H1 (cell line): ENCODE measurements around the gene ENAH. TPM values are rescaled to one million over a fixed set of nuclear protein-coding genes. Genes with fewer than 3 reads are reported as not detected.

Experiments
- ASH2L ChIP-seq: fragments of 200-600, 300-600 bp; sonication (generic); IDR thresholded peaks from one replicate; pipeline ENCODE4 v1.7.1; 2017; ENCODE audit warnings: low read length
- EP300 ChIP-seq, 2 experiments: IDR thresholded peaks; 1 replicate in 1 of 2; 2 replicates in 1 of 2; pipeline ENCODE4 v1.6.1; 2011 to 2012; ENCODE audit warnings: low read depth in 2 of 2, low read length in 2 of 2, mild to moderate bottlenecking in 2 of 2, borderline replicate concordance in 1 of 2, inconsistent platforms in 1 of 2, moderate library complexity in 1 of 2
- KDM5A ChIP-seq: fragments of 200-600 bp; IDR thresholded peaks from 2 replicates; pipeline ENCODE4 v1.7.1; 2012; ENCODE audit warnings: mild to moderate bottlenecking, low read length, inconsistent platforms, mixed read lengths
- NANOG ChIP-seq: IDR thresholded peaks from 2 replicates; pipeline ENCODE4 v1.6.1; 2011; ENCODE audit warnings: low read length, low read depth, mild to moderate bottlenecking, inconsistent platforms; ENCODE audit not compliant: insufficient read depth, poor library complexity, severe bottlenecking
- RBBP5 ChIP-seq: IDR thresholded peaks from 2 replicates; pipeline ENCODE4 v1.7.1; 2012; ENCODE audit warnings: low read depth, mild to moderate bottlenecking, inconsistent platforms, low read length, moderate library complexity, borderline replicate concordance
- RXRA ChIP-seq: IDR thresholded peaks from 2 replicates; pipeline ENCODE4 v1.6.1; 2011; ENCODE audit warnings: low read depth, mild to moderate bottlenecking, low read length, moderate library complexity; ENCODE audit not compliant: insufficient read depth
- SP1 ChIP-seq: IDR thresholded peaks from 2 replicates; pipeline ENCODE4 v1.6.1; 2011; ENCODE audit warnings: low read depth, low read length
- TAF1 ChIP-seq: IDR thresholded peaks from 2 replicates; pipeline ENCODE4 v1.6.1; 2011; ENCODE audit warnings: mild to moderate bottlenecking, low read depth, low read length
- TCF12 ChIP-seq: IDR thresholded peaks from 2 replicates; pipeline ENCODE4 v1.6.1; 2011; ENCODE audit warnings: low read depth, mild to moderate bottlenecking, low read length
- TEAD4 ChIP-seq: IDR thresholded peaks from 2 replicates; pipeline ENCODE4 v1.6.1; 2012; ENCODE audit warnings: low read depth, low read length, inconsistent platforms, mixed read lengths
- YY1 ChIP-seq: IDR thresholded peaks from 2 replicates; pipeline ENCODE4 v1.6.1; 2011; ENCODE audit warnings: low read depth, mild to moderate bottlenecking, low read length
- polyA plus RNA-seq, 7 experiments: library from polyadenylated mRNA; depleted of rRNA in 3 of 7; stranded (reverse) in 5 of 7; unstranded in 2 of 7; fragments of >200 nt in 5 of 7; fragments of 200-250 nt in 2 of 7; gene quantifications; 1 replicate in 5 of 7; 2 replicates in 1 of 7; 4 replicates in 1 of 7; pipeline versions ENCODE4 v1.2.1 to v1.2.3, GENCODE V29; 2011 to 2013; ENCODE audit warnings: missing spikeins in 2 of 7, mixed read lengths in 2 of 7
- total RNA-seq: library from RNA; stranded (reverse); fragmentation: NEBNext Ultra II Directional; extraction: Animal tissue kit (Norgen Biotek cat#: 25700); gene quantifications from 2 replicates; pipeline ENCODE4 v1.2.1, GENCODE V29; 2021

Gene ENAH
- total and polyA plus RNA-seq, 2 of the 8 experiments (the other 6 are each of a cell fraction or from before 2014, with no cell fraction given), result 39.1 to 335 TPM

GRCh38 chr1:225519166-225519863, 133.6 kb downstream of the ENAH start (continued):
- TF ChIP-seq EP300 (IDR thresholded peaks at IDR 0.05; ENCODE audit: borderline replicate concordance in 1 of 2, low read depth in 2 of 2, low read length in 2 of 2), result peak in 1 of 2 experiments; percentile 73; a peak in 1 of 3 replicates
- 0 out of 2 replicates have a peak, but pooled peaks have one; percentile 14 for TF ChIP-seq RXRA
- TF ChIP-seq NANOG, result peak; percentile 13
- TF ChIP-seq RBBP5, result 0 out of 2 replicates have a peak, but pooled peaks have one; percentile 51
- TF ChIP-seq SP1, result peak; percentile 91
- no peak for TF ChIP-seq KDM5A
- TF ChIP-seq TAF1, result 0 out of 2 replicates have a peak, but pooled peaks have one; percentile 37
- peak; percentile 76 for TF ChIP-seq TEAD4
- peak; percentile 71 for TF ChIP-seq ASH2L
- peak; percentile 65 for TF ChIP-seq YY1
- TF ChIP-seq TCF12, result 0 out of 2 replicates have a peak, but pooled peaks have one; percentile 43
- TF ChIP-seq, all 59 proteins: peak for 14
